Upper lobe of right lung (tissue), 1 donor: Measurements from ENCODE around the gene BRCA1. TPM values are rescaled to one million over a fixed set of nuclear protein-coding genes. Genes with fewer than 3 reads are reported as not detected.
"Not testable (repeated sequence)": the region's sequence is repeated elsewhere in the genome, so short reads cannot be mapped to it uniquely, and the experiment has no call there.

Experiments used
- ATAC-seq: fragments of 200-7000 bp; cut with Tn5 transposase; one replicate; pipeline ENCODE4 v1.9.1; 2020; ENCODE audit warnings: mild to moderate bottlenecking, moderate library complexity
- DNase-seq: peaks from one replicate; pipeline ENCODE4 v3.0.0-alpha.2; 2020
- H3K27ac ChIP-seq: fragments of 200-600 bp; one replicate; pipeline ENCODE4 v1.8.0; 2022
- H3K27me3 ChIP-seq: fragments of 200-600 bp; one replicate; pipeline ENCODE4 v1.8.0; 2022; ENCODE audit warnings: mild to moderate bottlenecking
- H3K36me3 ChIP-seq: fragments of 200-600 bp; one replicate; pipeline ENCODE4 v1.8.0; 2022
- H3K4me1 ChIP-seq: fragments of 200-600 bp; one replicate; pipeline ENCODE4 v1.8.0; 2022
- H3K4me3 ChIP-seq: fragments of 200-600 bp; one replicate; pipeline ENCODE4 v1.8.0; 2022; ENCODE audit warnings: mild to moderate bottlenecking
- H3K9me3 ChIP-seq: fragments of 200-600 bp; one replicate; pipeline ENCODE4 v1.8.0; 2022
- CTCF ChIP-seq: fragments of 200-600 bp; IDR thresholded peaks from one replicate; pipeline ENCODE4 v1.8.0; 2022; ENCODE audit warnings: antibody characterized with exemption
- intact Hi-C: fragments of 100-400 bp; cut with DNase I; formaldehyde crosslinking; loops from one replicate; pipeline ENCODE4 v1.11.0; 2022
- total RNA-seq: library from RNA; stranded (reverse); fragmentation: NEBNext Ultra II Directional; extraction: Animal tissue kit (Norgen Biotek cat#: 25700); gene quantifications from one replicate; pipeline ENCODE4 v1.2.1, GENCODE V29; 2021
- donor health status: DM: no; HTN: yes; CAD: no; lungs with severe emphysema.

The BRCA1 gene
- total RNA-seq, 1 donor from 2014 or later = 4.0 TPM

DNA sequence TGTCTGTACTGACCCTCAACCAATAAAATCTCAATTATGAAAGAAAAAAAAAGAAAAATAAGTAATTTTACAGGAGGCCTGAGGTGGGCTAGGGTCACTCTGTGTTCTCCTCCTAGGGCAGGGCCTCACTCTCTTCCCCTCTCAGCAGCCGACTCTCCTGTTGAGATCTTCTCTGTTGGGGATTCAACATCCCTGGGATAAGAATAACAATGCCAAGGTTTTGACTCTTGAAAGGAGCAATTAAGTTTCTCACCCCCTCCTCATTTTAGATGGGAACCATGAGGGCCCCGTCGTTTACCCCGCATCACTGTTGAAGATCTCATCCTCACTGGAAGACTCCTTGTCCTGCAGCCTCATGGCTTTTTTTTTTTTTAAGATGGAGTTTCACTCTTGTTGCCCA is 21.5 kb upstream of the BRCA1 start:
- intact Hi-C loops = no loop called here
- Histone ChIP-seq H3K9me3 (no peaks in the 10 kb centered on the region), H3K27ac (no peak overlapping the region), H3K4me1 (no peaks in the 10 kb centered on the region), H3K27me3 (no peaks in the 10 kb centered on the region), H3K4me3 (no peak overlapping the region), H3K36me3 (peaks cover 5% of the 10 kb centered on the region)
- no peak for DNase-seq
- no peak for ATAC-seq
- no peak for TF ChIP-seq CTCF

- no peaks in the 10 kb centered on the region for H3K9me3 ChIP-seq
- ATAC-seq (no peak), DNase-seq (no peak)
- TF ChIP-seq CTCF = no peak
- no peaks in the 10 kb centered on the region for H3K27me3 ChIP-seq
- H3K27ac ChIP-seq = no peak overlapping the region
- H3K36me3 ChIP-seq = peaks cover 5% of the 10 kb centered on the region
- intact Hi-C loops = no loop called here
- H3K4me3 ChIP-seq = no peak overlapping the region
- H3K4me1 ChIP-seq = no peaks in the 10 kb centered on the region
Measured at GRCh38 chr17:43143201-43143600, 18.0 kb upstream of the BRCA1 start.

- ATAC-seq (no peak), DNase-seq (no peak)
- no peak for TF ChIP-seq CTCF
- H3K9me3 ChIP-seq = no peaks in the 10 kb centered on the region
- H3K4me1 ChIP-seq = no peaks in the 10 kb centered on the region
- intact Hi-C loops = no loop called here
- no peak overlapping the region for H3K4me3 ChIP-seq
- no peak overlapping the region for H3K27ac ChIP-seq
- H3K36me3 ChIP-seq = peaks cover 5% of the 10 kb centered on the region
- no peaks in the 10 kb centered on the region for H3K27me3 ChIP-seq
Measured at GRCh38 chr17:43142153-43142552, 17.0 kb upstream of the BRCA1 start.

DNA sequence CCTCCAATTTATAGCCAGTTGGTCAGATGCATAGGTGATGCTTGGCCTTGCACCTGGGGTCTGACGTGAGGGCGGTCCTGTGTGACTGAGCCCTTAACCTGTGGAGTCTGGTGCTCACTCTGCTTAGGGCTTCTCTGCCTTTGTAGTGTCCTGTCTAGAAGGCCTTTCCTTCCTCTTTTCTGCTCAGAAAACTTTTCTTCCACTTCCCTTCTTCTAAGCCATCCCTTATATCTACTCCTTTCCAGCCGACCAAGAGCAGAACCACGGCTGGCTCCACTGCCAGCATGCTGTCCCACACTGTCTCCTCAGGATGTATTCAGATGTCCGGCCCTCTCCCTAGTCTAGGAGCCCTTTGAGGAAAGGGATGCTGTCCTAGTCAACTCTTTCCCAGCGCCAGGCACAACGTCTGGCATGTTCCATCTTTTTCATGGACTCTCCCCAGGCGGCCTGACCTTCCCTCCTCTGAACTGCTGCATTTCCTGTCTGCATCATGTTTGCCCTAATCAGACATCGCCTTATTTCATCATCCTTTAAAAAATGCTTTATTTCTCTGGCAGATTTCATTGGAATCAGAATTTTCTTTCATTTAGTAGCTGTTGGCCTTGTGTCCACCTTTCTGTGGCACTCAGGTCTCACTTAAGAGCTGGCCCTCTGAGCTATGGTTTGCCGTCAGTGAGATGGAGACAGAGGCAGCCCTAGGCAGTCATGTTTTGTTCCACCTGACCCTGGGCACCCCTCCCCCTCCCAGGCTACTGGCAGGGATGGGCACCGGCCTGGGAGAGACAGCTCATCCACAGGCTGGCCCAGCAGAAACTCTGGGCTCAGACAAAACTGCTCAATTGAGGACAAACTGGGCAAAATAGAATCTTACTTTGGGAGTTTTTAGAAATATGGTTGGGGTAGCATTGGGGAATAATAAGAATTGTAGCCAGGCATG is 15.5 kb upstream of the BRCA1 start:
- Histone ChIP-seq H3K4me3 (no peak overlapping the region), H3K9me3 (no peaks in the 10 kb centered on the region), H3K4me1 (no peaks in the 10 kb centered on the region), H3K36me3 (peaks cover 5% of the 10 kb centered on the region), H3K27me3 (no peaks in the 10 kb centered on the region), H3K27ac (no peak overlapping the region)
- no peak for ATAC-seq
- intact Hi-C loops = no loop called here
- TF ChIP-seq CTCF = no peak
- DNase-seq = no peak

- H3K4me1 ChIP-seq, intact Hi-C loops, ATAC-seq, DNase-seq, H3K9me3 ChIP-seq, H3K27me3 ChIP-seq, H3K4me3 ChIP-seq, H3K27ac ChIP-seq: not testable (repeated sequence)
- H3K36me3 ChIP-seq = peaks cover 21% of the 10 kb centered on the region
Measured at GRCh38 chr17:43138531-43138930, 13.4 kb upstream of the BRCA1 start.

DNA sequence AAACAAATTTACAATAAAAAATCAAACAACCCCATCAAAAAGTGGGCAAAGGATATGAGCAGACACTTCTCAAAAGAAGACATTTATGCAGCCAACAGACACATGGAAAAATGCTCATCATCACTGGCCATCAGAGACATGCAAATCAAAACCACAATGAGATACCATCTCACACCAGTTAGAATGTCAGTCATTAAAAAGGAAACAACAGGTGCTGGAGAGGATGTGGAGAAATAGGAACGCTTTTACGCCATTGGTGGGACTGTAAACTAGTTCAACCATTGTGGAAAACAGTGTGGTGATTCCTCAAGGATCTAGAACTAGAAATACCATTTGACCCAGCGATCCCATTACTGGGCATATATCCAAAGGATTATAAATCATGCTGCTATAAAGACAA is 11.4 kb upstream of the BRCA1 start:
- H3K4me1 ChIP-seq, DNase-seq, intact Hi-C loops, H3K27me3 ChIP-seq, H3K27ac ChIP-seq, H3K9me3 ChIP-seq, ATAC-seq, H3K4me3 ChIP-seq: not testable (repeated sequence)
- H3K36me3 ChIP-seq = peaks cover 31% of the 10 kb centered on the region

DNA sequence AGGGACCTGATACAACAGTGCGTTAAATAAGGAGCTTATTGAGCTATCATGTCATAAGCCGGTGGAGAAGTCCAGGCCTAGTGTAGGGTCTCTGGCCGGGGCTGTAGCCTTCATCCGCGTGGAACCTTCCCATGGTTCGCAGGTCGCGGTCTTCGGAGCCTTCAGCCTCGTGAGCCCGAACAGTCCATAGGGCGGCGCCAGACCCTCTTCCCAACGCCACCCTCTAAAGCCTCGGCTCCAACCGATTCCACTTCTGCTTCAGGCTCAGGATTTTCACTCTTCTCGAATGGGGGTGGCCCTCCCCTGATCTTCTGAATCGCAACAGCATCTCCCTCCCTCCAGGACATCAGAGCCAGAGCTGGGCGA is 10.3 kb upstream of the BRCA1 start:
- Histone ChIP-seq H3K36me3 (peaks cover 31% of the 10 kb centered on the region), H3K9me3 (no peaks in the 10 kb centered on the region), H3K27ac (no peak overlapping the region), H3K4me1 (no peaks in the 10 kb centered on the region), H3K27me3 (no peaks in the 10 kb centered on the region), H3K4me3 (no peak overlapping the region)
- no peak for TF ChIP-seq CTCF
- no peak for DNase-seq
- intact Hi-C loops = no loop called here
- ATAC-seq = no peak
